Measurements from ENCODE around the gene PGD.
A peak's percentile ranks its signal among the peaks of the same experiment; 100 is the strongest.
"Not testable (repeated sequence)": the region's sequence is repeated elsewhere in the genome, so short reads cannot be mapped to it uniquely, and the experiment has no call there.

Gene PGD

DNA sequence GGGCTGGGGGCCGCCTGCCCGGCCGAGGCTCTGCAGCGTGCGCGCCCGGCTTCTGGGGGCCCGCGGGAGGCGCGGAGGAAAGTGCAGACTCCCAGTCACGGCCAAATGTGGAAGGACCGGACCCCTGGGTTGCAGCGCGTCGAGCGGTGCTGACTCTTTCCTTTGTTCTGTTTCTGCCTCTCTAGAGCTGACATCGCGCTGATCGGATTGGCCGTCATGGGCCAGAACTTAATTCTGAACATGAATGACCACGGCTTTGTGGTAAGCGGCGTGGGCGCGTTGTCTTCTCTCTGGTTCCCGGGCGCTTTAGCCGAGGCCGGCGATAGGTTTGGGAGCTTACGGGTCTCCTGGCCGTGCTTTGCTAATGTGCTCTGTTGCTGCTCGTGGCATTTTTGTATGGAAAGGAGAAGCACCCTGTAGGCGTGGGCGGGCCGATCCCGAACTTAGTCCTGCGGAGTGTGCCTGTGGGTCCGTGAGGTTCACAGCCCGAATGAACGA lies 629 bp downstream of the PGD start:
- DNase-seq (ENCODE audit: low read depth in 2 of 2), result no peak

DNA sequence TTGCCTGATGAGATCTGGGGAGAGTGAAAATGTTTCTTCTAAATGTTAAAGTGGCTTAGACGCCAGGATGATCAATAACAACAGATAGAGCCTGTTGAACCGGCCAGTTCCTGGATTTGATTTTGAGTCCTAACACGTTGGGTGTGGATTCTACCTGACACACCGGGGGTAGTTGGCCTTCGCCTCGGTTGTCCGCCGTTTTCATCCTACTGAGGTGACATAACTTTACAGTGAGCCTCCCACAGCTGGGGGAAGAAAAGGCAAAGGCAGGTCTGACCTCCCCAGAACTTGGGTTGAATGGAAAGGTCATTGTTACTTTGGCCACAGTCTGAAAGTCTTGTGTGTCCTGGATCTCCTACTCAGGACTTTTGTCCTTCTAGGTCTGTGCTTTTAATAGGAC lies 1.1 kb downstream of the PGD start:
- no peak for DNase-seq (ENCODE audit: low read depth in 2 of 2)

GRCh38 chr1:10401281-10401680 lies 2.4 kb downstream of the PGD start:
- DNase-seq (ENCODE audit: low read depth in 2 of 2), result no peak

GRCh38 chr1:10402729-10403274 lies 3.9 kb downstream of the PGD start:
- no peak for DNase-seq (ENCODE audit: low read depth in 2 of 2)

DNA sequence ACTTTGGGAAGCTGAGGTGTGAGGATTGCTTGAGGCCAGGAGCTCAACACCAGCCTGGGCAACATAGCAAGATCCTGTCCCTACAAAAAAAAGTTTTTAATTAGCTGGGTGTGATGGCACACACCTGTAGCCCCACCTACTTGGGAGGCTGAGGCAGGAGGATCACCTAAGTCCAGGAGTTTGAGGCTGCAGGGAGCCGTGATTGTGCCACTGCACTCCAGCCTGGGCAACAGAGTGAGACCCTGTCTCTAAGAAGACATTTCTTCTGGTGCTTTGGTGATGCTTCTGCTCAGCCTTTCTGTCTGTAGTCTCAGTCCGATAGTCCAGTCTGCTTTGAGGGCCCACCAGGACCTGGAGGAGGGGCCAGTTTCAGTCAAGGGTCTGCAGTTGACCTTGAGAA lies 8.3 kb downstream of the PGD start:
- no peak for DNase-seq (ENCODE audit: low read depth in 2 of 2)

- no peak for DNase-seq (ENCODE audit: low read depth in 2 of 2)
Measured at GRCh38 chr1:10415211-10415930, 16.5 kb downstream of the PGD start.

DNA sequence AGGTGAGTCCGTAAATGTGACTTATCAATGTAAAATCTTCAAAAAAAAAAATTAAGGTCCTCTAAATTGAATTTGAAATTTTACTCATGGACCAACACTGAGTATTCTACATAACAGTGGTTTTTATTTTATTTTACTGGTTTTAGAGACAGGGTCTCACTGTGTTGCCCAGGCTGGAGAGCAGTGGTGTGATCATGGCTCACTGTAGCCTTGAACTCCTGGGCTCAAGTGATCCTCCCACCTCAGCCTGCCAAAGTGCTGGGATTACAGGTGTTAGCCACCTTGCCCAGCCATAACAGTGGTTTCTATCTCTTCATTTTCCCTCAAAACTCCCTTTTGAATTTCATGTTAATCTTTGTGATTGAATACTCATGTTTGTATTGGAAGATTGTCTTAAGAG lies 17.1 kb downstream of the PGD start:
- not testable (repeated sequence) for DNase-seq (ENCODE audit: low read depth in 2 of 2)

DNA sequence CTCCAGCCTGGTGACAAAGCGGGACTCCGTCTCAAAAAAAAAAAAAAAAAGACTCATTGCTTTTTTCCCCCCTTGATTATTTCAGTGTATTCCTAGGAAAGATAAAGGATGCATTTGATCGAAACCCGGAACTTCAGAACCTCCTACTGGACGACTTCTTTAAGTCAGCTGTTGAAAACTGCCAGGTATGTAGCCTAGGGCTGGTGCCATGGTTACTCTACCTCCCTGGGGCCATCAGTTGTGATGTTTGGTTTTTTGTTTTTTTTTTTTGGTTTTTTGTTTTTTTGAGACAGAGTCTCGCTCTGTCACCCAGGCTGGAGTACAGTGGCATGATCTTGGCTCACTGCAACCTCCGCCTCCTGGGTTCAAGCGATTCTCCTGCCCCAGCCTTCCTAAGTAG lies 19.9 kb downstream of the PGD start:
- DNase-seq (ENCODE audit: low read depth in 2 of 2), result not testable (repeated sequence)

GRCh38 chr1:10419351-10419750 lies 20.5 kb downstream of the PGD start:
- DNase-seq (ENCODE audit: low read depth in 2 of 2), result no peak

- no peak for DNase-seq (ENCODE audit: low read depth in 2 of 2)
Measured at GRCh38 chr1:10421637-10422036, 22.8 kb downstream of the PGD start.

- DNase-seq (ENCODE audit: low read depth in 2 of 2), result no peak
Measured at GRCh38 chr1:10424034-10424433, 25.2 kb downstream of the PGD start.

DNA sequence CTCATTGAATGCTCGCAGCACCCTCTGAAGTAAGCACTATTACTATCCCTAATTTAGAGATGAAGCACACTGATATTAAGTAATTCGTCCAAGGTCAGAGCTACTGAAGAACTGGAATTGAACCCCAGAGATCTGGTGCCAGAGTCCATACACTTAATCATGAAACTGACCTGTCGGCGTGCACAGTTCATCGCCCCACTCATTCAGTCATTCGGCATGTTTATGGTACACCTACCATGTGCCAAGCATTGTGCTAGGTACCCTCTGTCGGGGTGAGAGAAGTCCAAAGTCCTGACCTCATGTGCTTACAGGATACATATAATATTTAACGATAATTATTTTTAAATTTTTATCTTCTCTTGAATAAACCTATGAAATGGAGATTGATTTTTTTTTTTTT lies 25.8 kb downstream of the PGD start:
- DNase-seq (ENCODE audit: low read depth in 2 of 2), result no peak

DNA sequence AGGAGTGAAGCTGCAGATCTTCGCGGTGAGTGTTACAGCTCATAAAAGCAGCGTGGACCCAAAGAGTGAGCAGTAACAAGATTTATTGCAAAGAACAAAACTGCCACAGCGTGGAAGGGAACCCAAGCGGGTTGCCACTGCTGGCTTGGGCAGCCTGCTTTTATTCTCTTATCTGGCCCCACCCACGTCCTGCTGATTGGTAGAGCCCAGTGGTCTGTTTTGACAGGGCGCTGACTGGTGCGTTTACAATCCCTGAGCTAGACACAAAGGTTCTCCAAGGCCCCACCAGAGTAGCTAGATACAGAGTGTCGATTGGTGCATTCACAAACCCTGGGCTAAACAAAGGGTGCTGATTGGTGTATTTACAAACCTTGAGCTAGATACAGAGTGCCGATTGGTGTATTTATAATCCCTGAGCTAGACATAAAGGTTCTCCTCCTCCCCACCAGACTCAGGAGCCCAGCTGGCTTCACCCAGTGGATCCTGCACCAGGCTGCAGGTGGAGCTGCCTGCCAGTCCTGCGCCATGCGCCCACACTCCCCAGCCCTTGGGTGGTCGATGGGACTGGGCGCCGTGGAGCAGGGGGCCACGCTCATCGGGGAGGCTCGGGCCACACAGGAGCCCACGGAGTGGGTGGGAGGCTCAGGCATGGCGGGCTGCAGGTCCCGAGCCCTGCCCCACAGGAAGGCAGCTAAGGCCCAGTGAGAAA lies 27.1 kb downstream of the PGD start:
- not testable (repeated sequence) for DNase-seq (ENCODE audit: low read depth in 2 of 2)

GRCh38 chr1:10426535-10426848 lies 27.6 kb downstream of the PGD start:
- not testable (repeated sequence) for DNase-seq (ENCODE audit: low read depth in 2 of 2)

GRCh38 chr1:10428984-10429383 lies 30.1 kb downstream of the PGD start:
- no peak for DNase-seq (ENCODE audit: low read depth in 2 of 2)

DNA sequence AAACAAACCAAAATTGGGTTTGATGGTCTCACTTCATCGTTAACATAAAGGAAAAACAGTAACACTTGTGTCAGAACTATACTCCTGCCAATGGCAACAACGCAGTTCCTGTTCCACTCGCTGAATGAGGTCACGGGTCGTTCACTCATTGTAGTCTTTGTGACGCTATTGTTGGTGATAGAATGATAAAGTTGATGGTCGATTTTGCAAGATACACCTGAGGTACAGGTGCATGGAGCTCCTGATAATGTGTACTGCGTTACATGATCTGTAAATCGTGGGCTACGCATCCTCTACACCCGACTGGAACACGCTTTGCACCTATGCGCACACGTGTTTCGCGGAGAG lies 31.0 kb downstream of the PGD start:
- peak in 1 of 2 donors; percentile 17 for DNase-seq (ENCODE audit: low read depth in 2 of 2)

DNA sequence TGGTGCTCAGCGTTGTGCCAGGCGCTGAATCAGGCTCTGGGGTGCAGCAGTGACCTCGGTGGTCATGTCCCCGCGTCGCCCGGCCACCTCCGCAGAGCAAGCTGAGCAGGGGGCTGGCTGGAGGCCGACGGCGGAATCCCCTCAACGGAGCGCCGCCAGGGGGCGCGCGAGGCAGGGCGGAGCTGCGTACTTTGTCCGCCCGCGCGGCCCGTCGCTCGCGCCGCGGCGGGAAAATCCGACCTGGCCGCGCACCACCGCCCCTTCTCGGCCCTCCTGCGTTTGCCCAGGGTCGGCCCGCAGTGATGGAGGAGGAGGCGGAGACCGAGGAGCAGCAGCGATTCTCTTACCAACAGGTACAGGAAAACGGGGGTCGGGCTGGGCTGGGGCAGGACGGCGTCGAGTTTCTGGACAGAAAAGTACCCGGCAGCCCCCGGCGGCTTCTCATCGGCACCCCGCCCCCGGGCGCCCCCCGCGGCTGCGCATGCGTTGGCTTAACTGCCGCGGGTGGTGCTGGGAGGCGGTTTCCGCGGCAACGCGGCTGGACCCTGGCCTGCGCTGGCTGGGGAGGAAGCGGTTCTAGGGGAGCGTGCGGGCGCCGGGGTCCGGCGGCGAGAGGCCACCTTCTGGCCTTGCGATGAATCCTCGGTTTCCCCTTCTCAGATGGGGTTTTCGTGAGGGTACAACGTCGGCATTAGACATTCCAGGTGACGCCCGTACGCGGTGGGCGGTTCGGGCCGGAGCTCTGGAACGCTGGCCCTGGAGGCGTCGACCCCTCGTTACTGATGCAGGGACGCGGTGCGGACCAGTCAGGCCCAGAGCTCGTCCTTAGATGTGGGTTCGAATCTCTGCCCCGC lies 31.6 kb downstream of the PGD start, which contains the start of gene CENPS:
Gene CENPS (plus strand): TSS at position 218 of the 854 bp plus-strand sequence. CDS start 85 bp downstream, at position 303.
- DNase-seq (ENCODE audit: low read depth in 2 of 2), result peak; percentile 90 to 92

- no peak for DNase-seq (ENCODE audit: low read depth in 2 of 2)
Measured at GRCh38 chr1:10431070-10431730, 32.3 kb downstream of the PGD start.

DNA sequence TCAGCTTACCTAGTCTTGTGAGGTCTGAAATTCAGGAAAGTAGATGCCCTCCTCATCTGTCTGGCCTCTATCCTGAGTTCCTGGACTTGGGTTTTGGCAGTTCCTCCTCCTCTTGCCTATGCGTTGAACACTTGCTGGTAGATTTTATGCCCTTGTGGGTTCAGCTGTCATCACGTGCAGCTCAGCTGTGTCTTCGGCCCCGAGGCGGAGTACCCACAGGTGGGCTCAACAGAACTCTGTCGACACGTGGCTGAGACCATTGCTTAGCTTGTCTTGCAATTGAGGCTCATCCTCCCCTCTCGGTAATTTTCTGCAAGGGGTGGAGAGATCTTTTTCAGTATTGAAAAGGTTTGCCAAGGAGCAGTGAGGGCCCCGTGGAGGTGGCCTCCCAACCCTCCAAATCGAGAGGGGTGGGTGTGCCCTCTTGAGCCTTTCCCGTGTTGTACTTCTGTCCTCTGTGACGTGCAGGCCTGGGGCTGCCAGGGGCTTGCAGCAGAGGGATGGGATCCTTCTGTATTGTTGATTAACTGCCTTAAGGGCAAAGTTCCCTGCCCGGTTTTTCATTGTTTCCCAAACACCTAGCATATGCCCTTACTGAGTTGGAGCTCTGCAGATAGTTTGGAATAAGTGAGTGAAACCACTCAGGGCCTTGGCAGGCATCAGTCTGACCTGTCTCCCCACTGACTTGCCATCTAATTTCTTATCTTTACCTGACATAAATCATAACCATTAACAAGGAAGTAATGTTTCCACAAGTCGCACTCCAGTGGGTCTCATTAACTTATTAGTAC lies 34.2 kb downstream of the PGD start:
- DNase-seq (ENCODE audit: low read depth in 2 of 2), result no peak

- DNase-seq (ENCODE audit: low read depth in 2 of 2), result no peak
Measured at GRCh38 chr1:10433790-10434189, 34.9 kb downstream of the PGD start.

- no peak for DNase-seq (ENCODE audit: low read depth in 2 of 2)
Measured at GRCh38 chr1:10434590-10434989, 35.7 kb downstream of the PGD start.

Measured in activated CD4-positive, alpha-beta T cell treated with anti-CD3 and anti-CD28 coated beads for 24 hours (primary cell).